PC-3 (cell line): Measurements from ENCODE around the gene OR1D5.
A peak's percentile ranks its signal among the peaks of the same experiment; 100 is the strongest.

ENCODE experiments used
- EZH2 ChIP-seq: fragments of 300-600 bp; sonication (generic); IDR thresholded peaks from one replicate; pipeline ENCODE4 v1.6.1; 2017; ENCODE audit warnings: antibody characterized with exemption, mild to moderate bottlenecking, low read length; ENCODE audit not compliant: unreplicated experiment
- EZH2phosphoT487 ChIP-seq: fragments of 300-600 bp; sonication (generic); IDR thresholded peaks from 2 replicates; pipeline ENCODE4 v1.6.1; 2018; ENCODE audit warnings: mild to moderate bottlenecking, antibody characterized with exemption, low read length, borderline replicate concordance
- TF ChIP-seq, protein P1 (sequence below): fragments of 300-600 bp; sonication (generic); conservative IDR thresholded peaks from 2 replicates; pipeline ENCODE4 v1.5.1; 2017; ENCODE audit warnings: antibody characterized with exemption, low read depth, mild to moderate bottlenecking, low read length

DNA sequence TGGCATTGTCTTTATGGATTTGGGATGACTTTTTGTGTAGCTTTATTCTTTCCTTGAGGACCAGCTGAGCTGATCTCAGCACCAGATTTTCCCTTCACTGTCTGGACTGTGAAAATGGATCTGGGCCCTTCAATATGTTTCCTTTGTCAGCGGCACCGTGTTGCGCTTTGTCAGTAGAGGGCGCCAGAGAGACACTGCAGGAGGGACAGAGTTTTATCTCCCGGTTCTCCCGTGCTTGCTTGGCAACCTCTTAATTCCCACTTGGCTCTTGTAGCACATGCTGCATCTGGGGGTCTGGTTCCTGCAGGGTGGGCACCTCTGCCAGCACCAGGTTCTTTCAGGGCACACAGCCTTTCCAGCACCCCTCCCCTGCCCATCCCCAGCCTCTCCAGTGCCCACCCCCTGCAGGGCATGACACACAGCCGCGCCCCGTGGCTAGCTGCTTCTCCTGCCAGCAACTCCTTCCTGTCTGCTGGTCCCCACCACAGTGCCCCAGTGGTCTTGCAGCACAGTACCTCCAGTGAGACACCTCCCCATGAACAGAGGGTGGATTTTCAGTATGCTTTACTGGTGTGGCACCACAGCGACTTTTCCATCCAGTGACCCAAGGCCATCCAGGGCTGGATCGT is 19.6 kb downstream of the OR1D5 start:
- TF ChIP-seq, protein P1, sequence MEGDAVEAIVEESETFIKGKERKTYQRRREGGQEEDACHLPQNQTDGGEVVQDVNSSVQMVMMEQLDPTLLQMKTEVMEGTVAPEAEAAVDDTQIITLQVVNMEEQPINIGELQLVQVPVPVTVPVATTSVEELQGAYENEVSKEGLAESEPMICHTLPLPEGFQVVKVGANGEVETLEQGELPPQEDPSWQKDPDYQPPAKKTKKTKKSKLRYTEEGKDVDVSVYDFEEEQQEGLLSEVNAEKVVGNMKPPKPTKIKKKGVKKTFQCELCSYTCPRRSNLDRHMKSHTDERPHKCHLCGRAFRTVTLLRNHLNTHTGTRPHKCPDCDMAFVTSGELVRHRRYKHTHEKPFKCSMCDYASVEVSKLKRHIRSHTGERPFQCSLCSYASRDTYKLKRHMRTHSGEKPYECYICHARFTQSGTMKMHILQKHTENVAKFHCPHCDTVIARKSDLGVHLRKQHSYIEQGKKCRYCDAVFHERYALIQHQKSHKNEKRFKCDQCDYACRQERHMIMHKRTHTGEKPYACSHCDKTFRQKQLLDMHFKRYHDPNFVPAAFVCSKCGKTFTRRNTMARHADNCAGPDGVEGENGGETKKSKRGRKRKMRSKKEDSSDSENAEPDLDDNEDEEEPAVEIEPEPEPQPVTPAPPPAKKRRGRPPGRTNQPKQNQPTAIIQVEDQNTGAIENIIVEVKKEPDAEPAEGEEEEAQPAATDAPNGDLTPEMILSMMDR = peak; percentile 42
- TF ChIP-seq EZH2 (no peak), EZH2phosphoT487 (no peak)
